Parathyroid adenoma (tissue), 2 donors: Measurements from ENCODE around the gene DDX17.

Source experiments
- H2AFZ ChIP-seq: fragments of 300-600 bp; sonication (generic); one replicate; pipeline ENCODE4 v1.7.0; 2017; ENCODE audit warnings: antibody characterized with exemption, mild to moderate bottlenecking
- H3K27ac ChIP-seq: fragments of 300-600 bp; sonication (generic); one replicate; pipeline ENCODE4 v1.7.0; 2017
- H3K27me3 ChIP-seq: fragments of 300-600 bp; sonication (generic); one replicate; pipeline ENCODE4 v1.7.0; 2017; ENCODE audit warnings: low read length; ENCODE audit not compliant: control insufficient read depth, insufficient read depth
- H3K36me3 ChIP-seq: fragments of 300-600 bp; sonication (generic); one replicate; pipeline ENCODE4 v1.7.0; 2017; ENCODE audit warnings: low read length; ENCODE audit not compliant: control insufficient read depth, insufficient read depth
- H3K4me1 ChIP-seq: fragments of 300-600 bp; sonication (generic); one replicate; pipeline ENCODE4 v1.7.0; 2017; ENCODE audit warnings: control low read depth
- H3K4me2 ChIP-seq: fragments of 300-600 bp; sonication (generic); one replicate; pipeline ENCODE4 v1.7.0; 2017; ENCODE audit warnings: low read length
- H3K4me3 ChIP-seq: fragments of 300-600 bp; sonication (generic); one replicate; pipeline ENCODE4 v1.7.0; 2017; ENCODE audit warnings: low read depth, low read length
- H3K79me2 ChIP-seq: fragments of 300-600 bp; sonication (generic); one replicate; pipeline ENCODE4 v1.7.0; 2017; ENCODE audit warnings: control low read depth
- H3K9ac ChIP-seq: fragments of 300-600 bp; sonication (generic); one replicate; pipeline ENCODE4 v1.7.0; 2017; ENCODE audit warnings: mild to moderate bottlenecking
- H3K9me3 ChIP-seq: fragments of 300-600 bp; sonication (generic); one replicate; pipeline ENCODE4 v1.7.0; 2017; ENCODE audit warnings: low read length; ENCODE audit not compliant: control insufficient read depth
- TF ChIP-seq, protein P1 (sequence below): fragments of 300-600 bp; sonication (generic); IDR thresholded peaks from one replicate; pipeline ENCODE4 v1.7.0; 2017; ENCODE audit warnings: antibody characterized with exemption, mild to moderate bottlenecking
- donor health status: primary hyperparathyroidism.

The DDX17 gene

DNA sequence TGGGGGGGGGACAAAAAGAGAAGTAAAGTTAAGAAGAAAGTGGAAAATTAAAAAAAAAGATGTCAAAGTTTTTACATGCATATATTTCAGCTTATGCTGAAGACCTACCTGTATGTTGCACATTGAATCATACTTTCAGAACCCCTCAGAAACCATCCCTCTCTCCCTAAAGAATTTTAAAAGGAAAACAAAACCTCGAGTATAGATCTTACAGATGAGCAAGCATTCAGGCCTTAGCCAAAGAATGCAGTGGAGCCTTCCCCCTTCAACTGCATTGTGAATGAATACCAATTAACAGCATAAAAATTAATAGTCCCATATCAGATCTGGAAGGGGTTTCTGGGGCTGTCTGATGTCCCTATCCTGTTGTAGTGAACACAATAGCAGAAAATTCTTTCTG is 21.9 kb downstream of the DDX17 start:
- Histone ChIP-seq H2AFZ (no peak overlapping the region), H3K79me2 (no peaks in the 10 kb centered on the region), H3K9me3 (no peaks in the 10 kb centered on the region), H3K4me2 (no peak overlapping the region), H3K36me3 (no peaks in the 10 kb centered on the region), H3K27ac (no peak overlapping the region), H3K9ac (no peak overlapping the region), H3K27me3 (no peaks in the 10 kb centered on the region), H3K4me3 (no peak overlapping the region), H3K4me1 (no peaks in the 10 kb centered on the region)
- TF ChIP-seq, protein P1, sequence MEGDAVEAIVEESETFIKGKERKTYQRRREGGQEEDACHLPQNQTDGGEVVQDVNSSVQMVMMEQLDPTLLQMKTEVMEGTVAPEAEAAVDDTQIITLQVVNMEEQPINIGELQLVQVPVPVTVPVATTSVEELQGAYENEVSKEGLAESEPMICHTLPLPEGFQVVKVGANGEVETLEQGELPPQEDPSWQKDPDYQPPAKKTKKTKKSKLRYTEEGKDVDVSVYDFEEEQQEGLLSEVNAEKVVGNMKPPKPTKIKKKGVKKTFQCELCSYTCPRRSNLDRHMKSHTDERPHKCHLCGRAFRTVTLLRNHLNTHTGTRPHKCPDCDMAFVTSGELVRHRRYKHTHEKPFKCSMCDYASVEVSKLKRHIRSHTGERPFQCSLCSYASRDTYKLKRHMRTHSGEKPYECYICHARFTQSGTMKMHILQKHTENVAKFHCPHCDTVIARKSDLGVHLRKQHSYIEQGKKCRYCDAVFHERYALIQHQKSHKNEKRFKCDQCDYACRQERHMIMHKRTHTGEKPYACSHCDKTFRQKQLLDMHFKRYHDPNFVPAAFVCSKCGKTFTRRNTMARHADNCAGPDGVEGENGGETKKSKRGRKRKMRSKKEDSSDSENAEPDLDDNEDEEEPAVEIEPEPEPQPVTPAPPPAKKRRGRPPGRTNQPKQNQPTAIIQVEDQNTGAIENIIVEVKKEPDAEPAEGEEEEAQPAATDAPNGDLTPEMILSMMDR = no peak

DNA sequence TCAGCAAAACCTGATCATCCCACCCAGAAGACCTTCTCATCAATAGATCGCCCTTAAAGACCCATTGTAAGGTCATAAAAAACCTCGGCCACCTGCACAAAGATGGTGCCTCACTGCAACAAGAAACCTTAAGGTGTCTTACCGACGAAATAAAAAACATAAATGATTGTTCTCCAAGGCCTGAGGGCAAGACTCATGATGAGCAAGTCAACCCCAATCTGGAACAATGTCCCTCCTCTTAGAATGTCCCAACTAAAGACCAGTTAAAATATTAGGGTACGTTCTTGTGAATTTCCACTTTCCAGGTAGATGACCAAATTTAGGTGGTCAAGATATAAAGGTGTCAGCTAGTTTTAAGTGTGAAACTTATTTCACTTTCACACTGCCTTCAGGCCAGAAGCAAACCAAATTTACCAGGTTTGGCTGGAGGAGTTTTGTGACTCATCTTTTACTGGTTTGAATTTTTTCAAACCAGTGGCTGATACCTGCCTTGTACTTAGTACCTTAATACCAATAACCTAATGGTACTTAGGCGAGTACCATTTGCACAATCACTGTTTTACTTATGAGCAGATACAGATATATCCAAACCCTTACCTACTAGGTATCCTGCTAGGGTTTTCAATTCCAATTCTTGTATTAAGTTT is 23.3 kb downstream of the DDX17 start:
- no peaks in the 10 kb centered on the region for H3K4me1 ChIP-seq
- H3K79me2 ChIP-seq = no peaks in the 10 kb centered on the region
- H3K36me3 ChIP-seq = no peaks in the 10 kb centered on the region
- no peak overlapping the region for H3K9ac ChIP-seq
- no peak overlapping the region for H3K4me2 ChIP-seq
- H3K9me3 ChIP-seq = no peaks in the 10 kb centered on the region
- H3K4me3 ChIP-seq = no peak overlapping the region
- no peak overlapping the region for H2AFZ ChIP-seq
- TF ChIP-seq, protein P1 = no peak
- H3K27ac ChIP-seq = no peak overlapping the region
- no peaks in the 10 kb centered on the region for H3K27me3 ChIP-seq

DNA sequence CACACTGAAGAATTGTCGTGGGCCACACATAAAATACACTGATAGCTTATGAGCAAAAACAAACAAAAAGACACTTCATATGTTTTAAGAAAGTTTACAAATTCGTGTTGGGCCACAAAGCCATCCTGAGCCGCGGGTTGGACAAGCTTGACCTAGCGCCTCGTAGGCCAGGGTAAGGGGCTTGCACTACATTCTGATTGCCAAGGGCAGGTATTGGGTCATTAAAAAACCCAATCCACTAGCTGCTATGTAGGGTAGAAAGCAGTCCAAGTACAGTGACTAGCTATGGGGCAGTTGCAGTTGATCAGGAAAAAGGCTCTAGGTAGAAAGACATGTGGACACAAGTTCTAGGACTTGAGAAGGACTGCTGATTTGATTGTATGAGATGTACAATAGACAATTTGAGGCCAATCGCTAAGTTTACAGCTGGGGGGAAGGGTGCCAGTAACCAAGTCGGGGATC is 24.2 kb downstream of the DDX17 start:
- Histone ChIP-seq H2AFZ (no peak overlapping the region), H3K9ac (no peak overlapping the region), H3K9me3 (no peaks in the 10 kb centered on the region), H3K4me1 (no peaks in the 10 kb centered on the region), H3K4me3 (no peak overlapping the region), H3K4me2 (no peak overlapping the region), H3K36me3 (no peaks in the 10 kb centered on the region), H3K27me3 (no peaks in the 10 kb centered on the region), H3K27ac (no peak overlapping the region), H3K79me2 (no peaks in the 10 kb centered on the region)
- TF ChIP-seq, protein P1 = no peak

DNA sequence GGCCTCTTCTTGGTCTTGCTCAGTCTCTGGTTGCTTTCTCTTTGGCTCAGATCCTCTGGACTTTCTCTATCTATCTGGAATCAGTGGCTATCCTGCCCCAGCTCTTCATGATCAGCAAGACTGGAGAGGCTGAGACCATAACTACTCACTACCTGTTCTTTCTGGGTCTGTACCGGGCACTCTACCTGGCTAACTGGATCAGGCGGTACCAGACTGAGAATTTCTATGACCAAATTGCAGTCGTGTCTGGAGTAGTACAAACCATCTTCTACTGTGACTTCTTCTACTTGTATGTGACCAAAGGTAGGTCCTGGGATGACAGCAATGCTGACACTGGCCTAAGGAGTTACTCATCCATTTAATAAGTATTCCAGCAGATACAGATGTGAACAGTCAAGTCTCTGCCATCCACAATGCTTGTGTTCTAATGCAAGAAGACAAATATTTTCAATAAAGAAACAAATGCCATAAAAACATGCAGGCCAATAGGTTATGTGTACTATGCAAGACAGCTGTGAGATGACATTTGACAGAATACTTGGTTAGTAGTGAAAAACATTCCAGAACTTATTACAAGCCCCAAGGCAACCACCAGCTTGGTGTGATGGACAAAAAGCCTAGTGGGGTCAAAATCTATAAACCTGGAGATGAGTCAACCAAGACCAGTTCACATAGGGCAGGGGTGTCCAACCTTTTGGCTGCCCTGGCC is 24.8 kb downstream of the DDX17 start:
- Histone ChIP-seq H3K27ac (no peak overlapping the region), H3K9ac (no peak overlapping the region), H2AFZ (no peak overlapping the region), H3K4me3 (no peak overlapping the region), H3K36me3 (no peaks in the 10 kb centered on the region), H3K9me3 (no peaks in the 10 kb centered on the region), H3K27me3 (no peaks in the 10 kb centered on the region), H3K4me1 (no peaks in the 10 kb centered on the region), H3K4me2 (no peak overlapping the region), H3K79me2 (no peaks in the 10 kb centered on the region)
- TF ChIP-seq, protein P1 = no peak
